Right atrium auricular region (tissue), 2 donors: ENCODE measurements around the gene RNF121. TPM values are rescaled to one million over a fixed set of nuclear protein-coding genes. Genes with fewer than 3 reads are reported as not detected.

Experiments used
- DNase-seq: peaks from one replicate; pipeline ENCODE4 v3.0.0-alpha.2; 2019; ENCODE audit warnings: low spot score
- H3K27ac ChIP-seq, 2 donors: fragments of 200-600 bp; sonication (generic); 1 replicate in 1 of 2; 2 replicates in 1 of 2; pipeline ENCODE4 v1.5.1; 2016 to 2019
- H3K27me3 ChIP-seq, 2 donors: fragments of 200-600 bp; sonication (generic); one replicate each; pipeline versions ENCODE4 v1.5.1 to v1.6.0; 2017 to 2019
- H3K36me3 ChIP-seq: fragments of 200-600 bp; sonication (generic); one replicate; pipeline ENCODE4 v1.5.1; 2016
- H3K4me1 ChIP-seq, 2 donors: fragments of 200-600 bp; sonication (generic); one replicate each; pipeline versions ENCODE4 v1.5.1 to v1.6.0; 2017 to 2019
- H3K4me3 ChIP-seq, 2 donors: fragments of 200-600 bp; sonication (generic); 1 replicate in 1 of 2; 2 replicates in 1 of 2; pipeline ENCODE4 v1.5.1; 2017 to 2019; ENCODE audit warnings: mild to moderate bottlenecking in 1 of 2, moderate library complexity in 1 of 2
- H3K9me3 ChIP-seq, 2 donors: fragments of 200-600 bp; sonication (generic); one replicate each; pipeline ENCODE4 v1.5.1; 2019
- total RNA-seq, 2 donors: library from RNA; depleted of rRNA; stranded (reverse); fragments of >200 nt; gene quantifications; one replicate each; pipeline ENCODE4 v1.1.0, GENCODE V29; 2016
- TF ChIP-seq, protein P1 (sequence below), 2 donors: fragments of 200-600 bp; sonication (generic); IDR thresholded peaks; one replicate each; pipeline ENCODE4 v1.5.1; 2019; ENCODE audit warnings: antibody characterized with exemption in 2 of 2

Gene RNF121
- total RNA-seq, 2 donors from 2014 or later: 21.6 to 25.8 TPM

DNA sequence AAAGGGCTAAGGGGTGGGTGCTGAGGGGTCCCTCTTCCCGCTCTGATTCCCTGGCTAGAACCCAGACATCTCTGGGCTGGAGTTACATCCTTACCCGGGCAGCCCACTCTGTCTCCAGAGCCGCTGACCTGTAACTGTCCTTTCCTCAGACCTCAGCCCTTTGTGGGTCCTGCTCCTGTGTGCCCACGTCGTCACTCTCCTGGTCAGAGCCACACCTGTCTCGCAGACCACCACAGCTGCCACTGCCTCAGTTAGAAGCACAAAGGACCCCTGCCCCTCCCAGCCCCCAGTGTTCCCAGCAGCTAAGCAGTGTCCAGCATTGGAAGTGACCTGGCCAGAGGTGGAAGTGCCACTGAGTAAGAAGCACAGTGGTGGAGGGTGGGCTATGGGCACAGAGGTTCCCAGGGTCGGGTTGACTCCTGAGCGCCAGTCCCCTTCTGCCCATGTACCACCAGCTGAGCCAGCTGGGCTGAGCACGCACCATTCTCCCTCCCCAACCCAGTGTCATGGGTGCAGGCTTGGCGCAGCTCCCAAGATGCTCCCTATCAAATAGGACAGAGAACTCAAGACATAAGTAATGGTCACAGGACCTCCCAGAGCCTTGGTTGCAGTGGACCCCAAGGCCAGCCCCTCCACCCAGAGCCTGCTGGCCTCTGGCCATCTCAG lies 71.5 kb downstream of the RNF121 start:
- Histone ChIP-seq H3K27ac (no peak overlapping the region), H3K4me1 (peaks cover 0 to 31% of the 10 kb centered on the region in 2 donors), H3K27me3 (no peaks in the 10 kb centered on the region), H3K36me3 (peaks cover 35% of the 10 kb centered on the region), H3K9me3 (no peaks in the 10 kb centered on the region), H3K4me3 (no peak overlapping the region)
- TF ChIP-seq, protein P1, sequence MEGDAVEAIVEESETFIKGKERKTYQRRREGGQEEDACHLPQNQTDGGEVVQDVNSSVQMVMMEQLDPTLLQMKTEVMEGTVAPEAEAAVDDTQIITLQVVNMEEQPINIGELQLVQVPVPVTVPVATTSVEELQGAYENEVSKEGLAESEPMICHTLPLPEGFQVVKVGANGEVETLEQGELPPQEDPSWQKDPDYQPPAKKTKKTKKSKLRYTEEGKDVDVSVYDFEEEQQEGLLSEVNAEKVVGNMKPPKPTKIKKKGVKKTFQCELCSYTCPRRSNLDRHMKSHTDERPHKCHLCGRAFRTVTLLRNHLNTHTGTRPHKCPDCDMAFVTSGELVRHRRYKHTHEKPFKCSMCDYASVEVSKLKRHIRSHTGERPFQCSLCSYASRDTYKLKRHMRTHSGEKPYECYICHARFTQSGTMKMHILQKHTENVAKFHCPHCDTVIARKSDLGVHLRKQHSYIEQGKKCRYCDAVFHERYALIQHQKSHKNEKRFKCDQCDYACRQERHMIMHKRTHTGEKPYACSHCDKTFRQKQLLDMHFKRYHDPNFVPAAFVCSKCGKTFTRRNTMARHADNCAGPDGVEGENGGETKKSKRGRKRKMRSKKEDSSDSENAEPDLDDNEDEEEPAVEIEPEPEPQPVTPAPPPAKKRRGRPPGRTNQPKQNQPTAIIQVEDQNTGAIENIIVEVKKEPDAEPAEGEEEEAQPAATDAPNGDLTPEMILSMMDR (IDR thresholded peaks at IDR 0.05): no peak
- DNase-seq: no peak

DNA sequence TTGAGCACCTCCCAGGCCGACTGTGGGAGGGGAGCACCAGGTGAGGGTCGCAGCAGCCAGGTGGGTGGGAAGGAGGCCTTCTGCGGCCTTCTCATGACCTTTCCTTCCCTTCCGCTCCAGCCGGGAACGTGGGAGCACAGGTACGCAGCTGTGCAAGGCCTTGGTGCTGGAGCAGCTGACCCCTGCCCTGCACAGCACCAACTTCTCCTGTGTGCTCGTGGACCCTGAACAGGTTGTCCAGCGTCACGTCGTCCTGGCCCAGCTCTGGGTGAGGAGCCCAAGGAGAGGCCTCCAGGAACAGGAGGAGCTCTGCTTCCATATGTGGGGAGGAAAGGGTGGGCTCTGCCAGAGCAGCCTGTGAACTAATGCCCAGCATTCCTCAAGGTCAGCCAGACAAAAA lies 72.4 kb downstream of the RNF121 start:
- TF ChIP-seq, protein P1 (IDR thresholded peaks at IDR 0.05): no peak
- Histone ChIP-seq H3K4me3 (no peak overlapping the region), H3K27me3 (no peaks in the 10 kb centered on the region), H3K27ac (no peak overlapping the region), H3K9me3 (no peaks in the 10 kb centered on the region), H3K4me1 (peaks cover 0 to 31% of the 10 kb centered on the region in 2 donors), H3K36me3 (peaks cover 44% of the 10 kb centered on the region)
- DNase-seq: no peak

DNA sequence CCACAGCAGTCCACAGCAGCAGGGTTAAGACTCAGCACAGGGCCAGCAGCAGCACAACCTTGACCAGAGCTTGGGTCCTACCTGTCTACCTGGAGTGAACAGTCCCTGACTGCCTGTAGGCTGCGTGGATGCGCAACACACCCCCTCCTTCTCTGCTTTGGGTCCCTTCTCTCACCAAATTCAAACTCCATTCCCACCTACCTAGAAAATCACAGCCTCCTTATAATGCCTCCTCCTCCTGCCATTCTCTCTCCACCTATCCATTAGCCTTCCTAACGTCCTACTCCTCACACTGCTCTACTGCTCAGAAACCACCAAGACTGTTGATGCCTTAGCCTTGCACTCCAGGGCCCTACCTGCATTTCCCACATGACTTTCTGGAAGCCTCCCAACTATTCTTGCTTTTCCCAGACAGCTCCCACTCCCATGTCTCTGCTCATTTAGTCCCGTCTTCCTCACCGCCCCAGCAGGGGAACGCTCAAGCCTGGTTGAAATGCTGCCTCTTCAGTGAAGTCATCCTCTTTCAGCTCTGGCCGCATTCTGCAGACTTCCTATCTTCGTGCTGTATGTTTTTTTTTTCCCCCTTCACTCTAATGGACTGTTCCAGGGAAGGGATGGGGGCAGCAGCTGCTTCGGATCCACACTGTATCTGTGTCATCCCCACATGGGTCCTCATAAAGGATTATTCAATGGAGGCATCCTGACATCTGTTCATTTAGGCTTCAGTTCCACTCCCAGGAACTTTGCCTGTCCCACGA lies 73.2 kb downstream of the RNF121 start:
- Histone ChIP-seq H3K27ac (no peak overlapping the region), H3K4me1 (peaks cover 0 to 31% of the 10 kb centered on the region in 2 donors), H3K9me3 (no peaks in the 10 kb centered on the region), H3K27me3 (no peaks in the 10 kb centered on the region), H3K4me3 (no peak overlapping the region), H3K36me3 (peaks cover 52% of the 10 kb centered on the region)
- no peak for DNase-seq
- TF ChIP-seq, protein P1 (IDR thresholded peaks at IDR 0.05): no peak

DNA sequence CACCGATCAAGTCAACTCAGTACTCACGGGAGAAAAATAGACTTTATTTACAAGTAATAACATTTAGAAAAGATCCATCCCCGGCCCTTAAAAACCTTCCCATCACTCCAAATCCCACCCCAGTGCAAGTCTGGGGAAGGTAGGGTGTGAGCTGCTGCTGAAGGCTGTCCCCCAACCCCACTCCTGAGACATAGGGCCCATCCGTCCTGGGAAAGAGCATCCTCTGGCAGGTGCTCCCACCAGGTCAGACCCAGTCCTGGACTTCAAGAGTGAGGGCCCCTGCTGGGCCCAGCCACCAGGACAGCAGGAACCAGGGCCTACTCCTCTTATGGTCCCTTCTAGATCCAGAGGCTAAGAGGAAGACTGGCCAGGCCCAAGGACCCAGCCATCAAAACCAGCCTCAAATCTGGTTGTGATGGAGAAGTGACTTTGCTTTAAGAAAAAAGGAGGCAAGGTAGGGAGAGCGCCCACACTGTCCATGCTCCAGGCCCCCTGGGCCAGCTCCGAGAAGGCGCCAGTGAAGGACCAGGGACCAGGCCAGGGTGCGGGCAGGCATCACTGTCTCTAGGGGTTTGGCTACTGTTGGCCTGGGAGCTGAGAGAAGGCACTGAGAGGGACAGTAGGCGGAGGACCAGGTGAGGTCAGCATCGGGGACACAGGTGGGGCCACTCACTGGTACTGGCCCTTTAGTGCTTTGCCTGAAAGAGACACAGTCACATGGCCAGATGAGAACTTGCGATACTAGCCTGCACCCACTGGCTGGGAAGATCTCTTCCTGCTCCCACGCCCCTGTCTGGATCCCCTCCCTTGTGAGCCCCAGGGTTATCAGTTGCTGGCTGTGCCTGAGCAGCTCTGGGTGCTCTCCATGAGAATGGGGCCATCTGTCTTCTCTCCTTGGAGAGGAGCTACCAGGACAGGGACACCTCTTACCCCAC lies 74.3 kb downstream of the RNF121 start:
- Histone ChIP-seq H3K27me3 (no peaks in the 10 kb centered on the region), H3K4me1 (peaks cover 0 to 22% of the 10 kb centered on the region in 2 donors), H3K4me3 (no peak overlapping the region), H3K9me3 (no peaks in the 10 kb centered on the region), H3K36me3 (peaks cover 63% of the 10 kb centered on the region), H3K27ac (no peak overlapping the region)
- DNase-seq: no peak
- TF ChIP-seq, protein P1 (IDR thresholded peaks at IDR 0.05): no peak

DNA sequence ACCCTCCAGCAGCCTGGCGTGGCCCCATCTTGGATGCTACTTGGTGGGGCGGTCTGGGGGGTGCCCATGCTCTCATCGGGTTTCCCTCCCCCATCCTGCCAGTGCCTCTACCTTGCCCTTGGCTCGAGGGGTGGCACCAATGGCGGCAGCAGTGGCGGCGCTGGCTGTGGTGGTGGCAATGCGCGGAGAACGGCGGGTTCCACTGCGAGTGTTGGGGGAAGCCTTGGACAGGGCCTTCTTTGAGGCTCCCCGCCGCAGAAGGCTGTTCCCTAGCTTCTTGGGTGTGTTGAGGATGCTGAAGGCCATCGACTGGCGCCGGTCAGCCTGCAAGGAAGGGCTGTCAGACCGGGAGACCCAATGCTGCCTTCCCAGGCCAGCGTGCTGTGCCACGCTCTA lies 74.9 kb downstream of the RNF121 start:
- Histone ChIP-seq H3K4me1 (peaks cover 0 to 20% of the 10 kb centered on the region in 2 donors), H3K36me3 (peaks cover 69% of the 10 kb centered on the region), H3K4me3 (no peak overlapping the region), H3K27ac (no peak overlapping the region), H3K27me3 (no peaks in the 10 kb centered on the region), H3K9me3 (no peaks in the 10 kb centered on the region)
- no peak for DNase-seq
- TF ChIP-seq, protein P1 (IDR thresholded peaks at IDR 0.05): no peak
